GM18511 (cell line): ENCODE data around the gene KRT28.

Experiments
- ATAC-seq: cut with Tn5 transposase; IDR thresholded peaks from one replicate; pipeline ENCODE4 v1.9.1; 2021; ENCODE audit warnings: mild to moderate bottlenecking, moderate library complexity; ENCODE audit not compliant: unreplicated experiment

KRT28 gene

GRCh38 chr17:40799859-40800258 is at the start of gene KRT28:
TSS of gene KRT28 (minus strand) at chr17:40799959. CDS start at chr17:40799893, 66 bp downstream.
- no peak for ATAC-seq

GRCh38 chr17:40848583-40849235 is 49.0 kb upstream of the KRT28 start:
- no peak for ATAC-seq

DNA sequence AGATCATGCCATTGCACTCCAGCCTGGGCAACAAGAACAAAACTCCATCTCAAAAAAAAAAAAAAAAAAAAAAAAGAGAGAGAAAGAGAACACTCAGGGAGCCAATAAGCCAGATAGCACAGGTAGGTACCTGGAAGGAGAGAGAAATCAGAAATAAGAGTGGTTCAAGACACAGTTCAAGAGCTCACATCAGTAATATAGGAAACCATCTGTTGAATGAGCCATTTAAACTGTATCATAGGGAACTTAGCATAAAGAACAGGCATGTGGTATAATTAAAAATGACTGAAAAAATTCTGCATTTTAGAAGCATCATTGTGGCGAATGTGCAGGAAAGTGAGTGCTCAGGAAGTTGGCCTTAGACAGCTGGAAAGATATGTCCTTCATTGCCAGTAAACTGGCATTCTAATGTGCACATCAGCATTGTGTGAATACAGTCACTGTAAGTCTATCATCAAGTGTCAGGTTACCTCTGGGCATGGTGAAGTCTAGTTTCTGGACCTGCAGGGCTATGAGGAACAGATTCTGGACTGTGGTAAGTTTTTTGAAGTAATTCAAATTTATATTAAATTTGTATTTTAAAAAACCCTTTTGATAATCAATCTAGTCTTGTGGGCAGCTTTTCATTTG is 46.9 kb upstream of the KRT28 start:
- no peak for ATAC-seq

DNA sequence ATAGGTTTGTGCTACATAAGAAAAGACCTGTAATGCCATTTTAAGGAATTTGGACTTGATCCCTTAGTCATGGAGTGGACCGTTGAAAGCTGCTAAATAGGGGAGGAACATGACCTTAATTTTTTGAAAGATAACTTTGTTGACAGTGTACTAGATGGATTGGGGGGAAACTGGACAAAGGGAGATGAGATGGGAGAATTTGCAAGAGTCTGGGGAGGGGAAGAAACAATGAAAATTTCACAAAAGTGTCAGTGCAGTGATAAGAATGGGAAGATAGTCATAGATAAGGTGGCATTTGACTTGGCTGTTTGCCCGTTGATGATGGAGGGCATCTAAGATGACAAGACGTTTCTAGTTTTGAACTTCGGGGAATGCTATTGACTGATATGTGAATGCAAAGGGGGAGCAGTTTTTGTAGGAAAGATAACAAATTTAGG is 44.9 kb upstream of the KRT28 start:
- ATAC-seq = no peak

- ATAC-seq = no peak
Measured at GRCh38 chr17:40843242-40843641, 43.5 kb upstream of the KRT28 start.

GRCh38 chr17:40841246-40841645 is 41.5 kb upstream of the KRT28 start:
- ATAC-seq = no peak

GRCh38 chr17:40839194-40839593 is 39.4 kb upstream of the KRT28 start:
- no peak for ATAC-seq

GRCh38 chr17:40836020-40836419 is 36.3 kb upstream of the KRT28 start:
- ATAC-seq = no peak

DNA sequence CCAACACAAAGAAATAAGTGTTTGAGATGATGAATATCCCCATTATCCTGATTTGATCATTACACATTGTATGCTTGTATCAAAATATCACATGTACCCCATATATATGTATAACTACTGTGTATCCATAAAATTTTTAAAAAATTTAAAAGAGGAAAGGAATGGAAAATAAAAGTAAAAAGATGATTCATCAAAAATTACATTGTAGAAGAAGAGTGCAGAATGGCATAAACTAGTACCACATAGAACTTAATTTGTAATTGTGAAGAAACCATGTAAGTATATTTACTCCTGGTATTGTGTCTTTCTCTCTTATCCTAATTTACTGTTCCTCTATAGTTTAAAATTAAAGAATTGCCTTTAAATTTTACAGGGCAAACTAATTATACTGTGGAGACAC is 34.1 kb upstream of the KRT28 start:
- no peak for ATAC-seq

DNA sequence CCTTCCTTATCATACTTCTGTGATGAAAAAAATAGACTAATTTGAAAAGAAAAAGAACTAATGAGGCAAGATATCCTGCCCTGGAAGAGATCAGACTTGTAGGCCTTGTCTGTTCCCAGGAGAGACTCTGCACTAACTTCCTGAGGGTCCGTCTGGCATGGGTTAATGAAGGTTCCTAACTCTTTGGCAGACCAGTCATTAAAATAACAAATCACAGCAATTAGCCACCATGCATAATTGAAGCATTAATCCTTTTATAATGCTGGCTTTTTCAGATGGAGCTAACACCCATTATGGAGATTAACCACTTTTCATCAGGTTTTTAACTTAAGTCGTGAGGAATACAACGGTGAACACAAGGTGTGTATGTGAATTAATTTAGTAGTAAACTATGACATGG is 33.1 kb upstream of the KRT28 start:
- no peak for ATAC-seq

GRCh38 chr17:40830085-40830776 is 30.5 kb upstream of the KRT28 start:
- ATAC-seq = no peak

GRCh38 chr17:40828454-40829044 is 28.8 kb upstream of the KRT28 start:
- no peak for ATAC-seq

GRCh38 chr17:40827746-40828453 is 28.1 kb upstream of the KRT28 start:
- ATAC-seq = no peak

DNA sequence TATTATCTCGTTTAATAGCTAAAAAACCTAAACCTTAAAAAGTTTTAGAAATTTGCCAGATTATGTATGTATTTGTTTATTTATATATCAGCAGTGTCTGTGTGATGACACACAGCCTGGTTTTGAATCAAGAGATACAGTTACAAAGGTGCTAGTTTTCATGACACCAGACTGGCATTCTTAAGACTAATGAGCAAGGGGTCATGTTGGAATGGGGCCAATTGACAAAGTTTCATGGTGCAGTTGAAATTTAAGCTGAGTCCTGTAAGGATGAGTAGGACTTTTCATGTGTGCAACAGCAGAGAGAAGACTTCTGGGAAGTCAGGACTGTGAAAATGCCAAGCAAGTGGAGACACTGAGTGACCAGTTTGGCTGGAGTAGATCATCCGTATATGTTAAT is 25.8 kb upstream of the KRT28 start:
- ATAC-seq = no peak

DNA sequence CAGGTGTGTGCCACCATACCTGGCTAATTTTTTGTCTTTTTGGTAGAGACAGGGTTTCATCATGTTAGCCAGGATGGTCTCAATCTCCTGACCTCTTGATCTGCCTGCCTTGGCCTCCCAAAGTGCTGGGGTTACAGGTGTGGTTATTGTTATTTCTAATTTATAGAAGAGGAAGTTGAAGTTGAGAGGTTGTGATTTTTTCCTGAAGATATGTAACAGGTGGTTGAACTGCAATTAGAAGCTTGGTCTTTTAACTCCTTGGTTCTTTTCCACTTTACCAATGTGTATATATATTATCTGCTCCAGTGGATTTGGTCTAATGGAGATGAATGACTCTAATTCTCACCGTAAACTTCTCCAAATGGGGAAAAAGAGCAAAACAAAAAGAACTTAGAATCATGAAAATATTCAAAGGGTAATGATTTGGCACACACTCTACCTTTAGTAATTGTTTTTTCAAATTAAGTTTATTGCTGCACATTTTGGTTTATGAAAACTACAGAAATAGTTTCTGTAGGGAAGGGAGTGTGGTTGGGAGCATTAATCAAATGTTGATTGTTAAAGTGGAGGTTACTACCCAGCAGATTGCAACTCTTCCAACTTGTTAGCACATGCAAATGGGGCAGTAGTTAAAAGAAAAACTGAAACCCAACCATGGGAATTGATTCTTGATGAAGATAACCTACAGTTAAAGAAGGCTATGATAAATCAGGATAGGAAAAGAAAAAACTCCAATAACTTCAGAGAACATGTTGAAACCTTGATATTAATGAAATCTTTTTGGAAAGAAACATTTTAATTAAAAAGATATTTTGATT is 24.5 kb upstream of the KRT28 start:
- no peak for ATAC-seq

- ATAC-seq = no peak
Measured at GRCh38 chr17:40822132-40822812, 22.5 kb upstream of the KRT28 start, which contains the start of gene KRT10. TSS of gene KRT10 (minus strand) at chr17:40822614. CDS start at chr17:40822585, 29 bp downstream.

GRCh38 chr17:40821536-40821935 is 21.8 kb upstream of the KRT28 start:
- ATAC-seq = no peak

DNA sequence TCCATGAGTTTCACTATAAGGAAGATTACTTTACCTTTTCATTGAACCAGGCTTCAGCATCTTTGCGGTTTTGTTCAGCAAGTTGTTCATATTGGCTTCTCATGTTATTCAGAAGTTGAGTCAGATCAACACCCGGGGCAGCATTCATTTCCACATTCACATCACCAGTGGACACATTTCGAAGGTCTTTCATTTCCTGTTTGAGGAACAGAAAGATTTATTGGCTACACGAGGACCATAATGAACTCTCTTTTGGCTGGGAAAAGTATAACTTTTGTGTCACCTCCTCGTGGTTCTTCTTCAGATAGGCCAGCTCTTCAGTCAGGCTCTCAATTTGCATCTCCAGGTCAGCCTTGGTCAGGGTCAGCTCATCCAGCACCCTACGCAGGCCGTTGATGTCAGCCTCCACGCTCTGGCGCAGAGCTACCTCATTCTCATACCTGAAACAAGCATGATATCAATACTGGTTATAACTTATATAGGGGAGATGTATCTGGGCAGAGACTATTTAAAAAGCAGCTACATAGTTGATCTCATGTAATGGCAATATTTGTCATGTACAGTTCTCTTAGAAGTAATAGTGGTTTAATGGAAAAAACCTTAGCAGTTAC is 20.6 kb upstream of the KRT28 start:
- no peak for ATAC-seq

DNA sequence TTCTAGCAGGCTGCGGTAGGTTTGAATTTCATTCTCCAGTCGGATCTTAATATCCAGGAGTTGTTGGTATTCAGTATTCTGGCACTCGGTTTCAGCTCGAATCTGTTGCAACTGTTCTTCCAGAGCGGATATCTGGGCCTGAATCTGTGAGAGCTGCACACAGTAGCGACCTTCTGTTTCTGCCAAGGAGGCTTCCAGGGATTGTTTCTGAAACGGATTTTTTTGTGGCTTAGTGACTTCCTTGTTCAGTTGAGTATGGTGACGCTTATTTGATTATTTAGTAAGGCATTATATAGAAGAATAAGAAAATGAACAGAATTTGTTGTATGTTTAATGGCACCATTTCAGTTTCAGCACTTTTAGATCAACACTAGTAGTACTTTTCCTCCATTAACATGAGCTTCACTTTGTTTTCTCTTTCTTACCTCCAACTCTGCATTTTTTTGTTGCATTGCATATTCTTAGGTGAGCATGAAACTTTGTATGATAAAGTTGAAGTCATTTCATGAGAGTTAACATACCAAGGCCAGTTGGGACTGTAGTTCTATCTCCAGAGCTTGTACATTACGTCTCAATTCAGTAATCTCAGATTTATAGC is 19.9 kb upstream of the KRT28 start:
- ATAC-seq = no peak
